ENCODE results near the gene TKTL1. TPM values are rescaled to one million over a fixed set of nuclear protein-coding genes. Genes with fewer than 3 reads are reported as not detected.

The TKTL1 gene
- total RNA-seq, 6 experiments from 2014 or later = 0.06 TPM; not detected in 5

DNA sequence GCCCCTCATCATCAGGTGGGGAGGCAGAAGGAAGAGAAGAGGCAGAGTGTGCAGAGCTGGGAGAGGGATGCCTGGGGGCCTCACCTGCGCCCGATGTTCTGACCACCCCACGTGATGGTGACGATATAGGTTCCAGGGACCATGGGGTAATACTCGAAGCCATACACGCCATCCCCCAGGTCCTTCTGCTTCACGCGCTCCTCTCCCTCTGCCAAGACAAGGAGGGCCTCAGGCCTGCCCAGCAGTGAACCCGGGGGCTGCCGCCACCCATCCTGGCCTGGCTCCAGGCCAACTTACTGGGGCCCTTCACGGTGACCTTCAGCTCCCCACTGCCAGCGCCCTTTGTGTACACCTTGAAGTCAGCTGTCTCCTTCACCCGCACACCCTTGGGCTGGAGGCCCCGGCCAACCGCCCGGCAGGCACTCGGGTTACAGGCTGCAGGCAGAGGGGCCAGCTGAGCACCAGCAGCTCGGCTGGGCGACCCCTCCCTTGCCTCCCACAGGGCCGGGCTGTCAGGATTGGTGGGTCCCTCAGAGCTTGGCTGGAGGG lies 69.5 kb downstream of the TKTL1 start:
- Histone ChIP-seq H3K9me3 (no peaks in the 10 kb centered on the region), H3K4me1 (no peaks in the 10 kb centered on the region), H3K27ac (no peak overlapping the region), H3K36me3 (peaks cover 0 to 3% (median 0%) of the 10 kb centered on the region in 4 donors), H3K4me3 (no peak overlapping the region), H3K27me3 (no peaks in the 10 kb centered on the region)
- intact Hi-C loops (cut with DNase I) = no loop called here
- no peak for DNase-seq
- no peak for ATAC-seq
- WGBS (ENCODE audit: insufficient coverage, low coverage, low lambda C conversion rate, missing lambda C conversion rate) = 82% methylated on average over 2 of the region's 20 CpGs
- no peak for TF ChIP-seq POLR2A (IDR thresholded peaks at IDR 0.05)
- TF ChIP-seq, protein P1, sequence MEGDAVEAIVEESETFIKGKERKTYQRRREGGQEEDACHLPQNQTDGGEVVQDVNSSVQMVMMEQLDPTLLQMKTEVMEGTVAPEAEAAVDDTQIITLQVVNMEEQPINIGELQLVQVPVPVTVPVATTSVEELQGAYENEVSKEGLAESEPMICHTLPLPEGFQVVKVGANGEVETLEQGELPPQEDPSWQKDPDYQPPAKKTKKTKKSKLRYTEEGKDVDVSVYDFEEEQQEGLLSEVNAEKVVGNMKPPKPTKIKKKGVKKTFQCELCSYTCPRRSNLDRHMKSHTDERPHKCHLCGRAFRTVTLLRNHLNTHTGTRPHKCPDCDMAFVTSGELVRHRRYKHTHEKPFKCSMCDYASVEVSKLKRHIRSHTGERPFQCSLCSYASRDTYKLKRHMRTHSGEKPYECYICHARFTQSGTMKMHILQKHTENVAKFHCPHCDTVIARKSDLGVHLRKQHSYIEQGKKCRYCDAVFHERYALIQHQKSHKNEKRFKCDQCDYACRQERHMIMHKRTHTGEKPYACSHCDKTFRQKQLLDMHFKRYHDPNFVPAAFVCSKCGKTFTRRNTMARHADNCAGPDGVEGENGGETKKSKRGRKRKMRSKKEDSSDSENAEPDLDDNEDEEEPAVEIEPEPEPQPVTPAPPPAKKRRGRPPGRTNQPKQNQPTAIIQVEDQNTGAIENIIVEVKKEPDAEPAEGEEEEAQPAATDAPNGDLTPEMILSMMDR (IDR thresholded peaks at IDR 0.05) = no peak

DNA sequence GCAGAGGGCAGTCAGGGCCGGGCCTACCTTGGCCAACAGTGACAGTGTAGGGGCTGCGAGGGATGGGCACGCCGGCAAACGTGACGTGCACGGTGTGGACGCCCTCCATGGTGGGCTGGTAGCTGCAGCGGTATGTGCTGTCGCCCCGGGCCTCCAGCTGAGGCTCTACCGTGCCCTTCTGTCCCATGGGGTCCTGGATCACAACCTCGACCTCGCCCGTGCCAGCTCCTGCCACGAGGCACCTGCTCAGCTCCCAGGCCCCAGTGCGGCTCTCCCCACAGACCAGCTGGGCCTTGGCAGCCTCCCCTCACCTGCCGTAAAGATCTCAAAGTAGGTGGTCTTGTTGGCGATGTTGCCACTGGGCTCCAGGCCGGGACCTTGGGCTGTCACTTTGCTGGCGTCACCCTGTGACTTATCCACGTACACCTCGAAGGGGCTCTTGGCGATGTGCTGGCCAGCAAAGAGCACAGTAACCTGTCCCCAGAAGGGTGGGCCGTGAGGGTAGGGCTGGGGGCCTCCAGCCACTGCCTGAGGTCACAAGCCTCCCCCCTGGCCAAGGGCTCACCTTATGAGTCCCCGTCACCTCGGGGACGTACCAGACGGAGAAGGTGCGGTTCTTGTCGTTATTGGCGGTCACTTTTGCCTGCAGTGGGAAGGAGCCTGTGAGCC lies 70.5 kb downstream of the TKTL1 start:
- H3K9me3 ChIP-seq = no peaks in the 10 kb centered on the region
- no peak for ATAC-seq
- H3K27ac ChIP-seq = no peak overlapping the region
- WGBS (ENCODE audit: insufficient coverage, low coverage, low lambda C conversion rate, missing lambda C conversion rate) = 93% methylated on average over 3 of the region's 32 CpGs
- no peak overlapping the region for H3K4me3 ChIP-seq
- intact Hi-C loops (cut with DNase I) = no loop called here
- H3K4me1 ChIP-seq = no peaks in the 10 kb centered on the region
- peaks cover 0 to 3% (median 0%) of the 10 kb centered on the region in 4 donors for H3K36me3 ChIP-seq
- H3K27me3 ChIP-seq = no peaks in the 10 kb centered on the region
- TF ChIP-seq POLR2A (IDR thresholded peaks at IDR 0.05) = no peak
- TF ChIP-seq, protein P1 (IDR thresholded peaks at IDR 0.05) = no peak
- no peak for DNase-seq

DNA sequence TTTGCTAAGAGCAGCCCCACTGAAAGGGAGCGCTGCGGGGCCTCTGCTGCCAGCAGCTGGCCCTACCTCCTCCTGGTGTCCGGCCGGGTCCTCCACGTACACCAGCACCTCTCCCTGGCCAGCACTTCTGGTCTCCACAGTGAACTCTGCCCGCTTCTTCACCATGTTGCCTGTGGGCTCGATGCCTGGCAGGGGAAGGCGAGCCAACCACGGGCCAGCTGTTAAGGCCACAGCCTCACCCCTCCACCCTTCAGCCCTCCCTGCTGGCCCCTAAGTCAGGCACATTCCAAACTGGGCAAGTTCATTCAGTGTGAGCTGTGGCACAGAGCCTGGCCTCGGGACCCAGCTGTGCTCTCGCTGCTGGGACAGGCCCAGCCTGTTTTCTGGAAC lies 71.1 kb downstream of the TKTL1 start:
- peak in 1 of 3 donors; percentile 79 for DNase-seq
- Histone ChIP-seq H3K4me1 (no peaks in the 10 kb centered on the region), H3K27me3 (no peaks in the 10 kb centered on the region), H3K4me3 (no peak overlapping the region), H3K9me3 (no peaks in the 10 kb centered on the region), H3K27ac (no peak overlapping the region), H3K36me3 (peaks cover 0 to 2% (median 0%) of the 10 kb centered on the region in 4 donors)
- intact Hi-C loops (cut with DNase I) = no loop called here
- ATAC-seq = peak; percentile 1 to 42 (median 24)
- 40% methylated on average over 1 of the region's 11 CpGs for WGBS (ENCODE audit: insufficient coverage, low coverage, low lambda C conversion rate, missing lambda C conversion rate)
- no peak for TF ChIP-seq POLR2A (IDR thresholded peaks at IDR 0.05)
- TF ChIP-seq, protein P1 (IDR thresholded peaks at IDR 0.05) = no peak

DNA sequence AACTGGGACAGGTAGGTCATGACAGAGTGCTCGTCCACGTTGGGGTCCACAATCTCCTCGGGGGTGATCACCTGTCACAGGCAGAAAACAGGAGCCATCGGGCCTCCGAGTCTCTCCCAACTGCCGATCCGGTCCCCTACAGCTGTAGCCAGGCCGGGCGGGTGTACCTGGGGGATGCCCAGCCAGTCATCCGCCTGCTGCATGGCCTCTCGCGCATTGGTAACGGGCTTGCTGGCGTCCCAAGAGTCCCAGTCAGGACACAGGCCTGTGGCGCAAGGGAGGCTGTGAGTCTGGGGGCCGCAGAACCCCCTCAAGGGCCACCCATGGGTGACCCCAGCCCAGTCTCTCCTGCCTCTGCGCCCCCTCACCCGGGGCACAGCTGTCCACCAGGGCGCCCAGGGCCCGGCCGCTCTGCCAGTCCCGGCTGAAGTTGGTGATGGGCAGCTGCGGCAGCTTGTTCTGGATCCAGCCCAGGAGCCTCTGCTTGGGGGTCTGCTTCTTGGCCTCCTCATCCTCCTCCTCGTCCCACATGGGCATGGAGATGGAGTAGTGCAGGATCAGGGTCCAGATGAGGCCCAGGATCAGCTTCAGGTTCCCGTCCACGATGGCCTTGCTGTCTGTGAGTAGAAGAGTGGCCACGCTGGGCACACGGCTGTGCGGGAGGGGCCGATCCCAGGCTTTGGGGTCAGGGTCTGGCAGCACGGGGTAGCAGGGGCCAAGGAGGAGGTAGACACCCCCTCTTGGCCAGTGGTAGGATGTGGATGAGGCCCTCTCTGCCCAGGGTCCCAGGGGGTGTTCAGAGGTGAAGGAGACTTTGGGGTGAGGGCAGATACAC lies 72.1 kb downstream of the TKTL1 start:
- TF ChIP-seq POLR2A (IDR thresholded peaks at IDR 0.05) = no peak
- TF ChIP-seq, protein P1 (IDR thresholded peaks at IDR 0.05) = no peak

More for the DNA sequence above, 72.1 kb downstream of the TKTL1 start:
- intact Hi-C loops (cut with DNase I) = no loop called here
- Histone ChIP-seq H3K36me3 (no peaks in the 10 kb centered on the region), H3K27me3 (no peaks in the 10 kb centered on the region), H3K4me3 (no peak overlapping the region), H3K9me3 (no peaks in the 10 kb centered on the region), H3K27ac (no peak overlapping the region), H3K4me1 (no peaks in the 10 kb centered on the region)
- ATAC-seq (no peak), DNase-seq (no peak)
- 60% methylated on average over 3 of the region's 31 CpGs for WGBS (ENCODE audit: insufficient coverage, low coverage, low lambda C conversion rate, missing lambda C conversion rate)

Measured in right lobe of liver (tissue), 6 donors.